GM12878 (cell line): Measurements from ENCODE around the gene MMADHC. TPM values are rescaled to one million over a fixed set of nuclear protein-coding genes. Genes with fewer than 3 reads are reported as not detected.

Source experiments
- BCL3 ChIP-seq: IDR thresholded peaks from 2 replicates; pipeline ENCODE4 v1.6.1; 2011; ENCODE audit warnings: borderline replicate concordance, low read depth, mild to moderate bottlenecking, moderate library complexity, low read length; ENCODE audit not compliant: insufficient read depth, poor library complexity, severe bottlenecking
- CHD2 ChIP-seq: IDR thresholded peaks from 2 replicates; pipeline ENCODE4 v1.6.1; 2011; ENCODE audit warnings: low read depth, low read length, improper control_type of control experiment, borderline replicate concordance
- CTCF ChIP-seq, 3 experiments: IDR thresholded peaks in 2 of 3; conservative IDR thresholded peaks in 1 of 3; 2 replicates each; pipeline ENCODE4 v1.5.1; 2011; ENCODE audit warnings: low read depth in 3 of 3, low read length in 3 of 3, mild to moderate bottlenecking in 3 of 3, control low read depth in 2 of 3, moderate library complexity in 2 of 3, inconsistent platforms in 1 of 3, mixed read lengths in 1 of 3; ENCODE audit not compliant: control insufficient read depth in 2 of 3, insufficient read depth in 1 of 3; ENCODE audit errors: extremely low read depth in 1 of 3
- EP300 ChIP-seq, 2 experiments: fragments of 150-350 bp in 1 of 2; IDR thresholded peaks; 2 replicates each; pipeline ENCODE4 v1.6.1; 2011 to 2012; ENCODE audit warnings: low read depth in 2 of 2, low read length in 2 of 2, borderline replicate concordance in 1 of 2, improper control_type of control experiment in 1 of 2, inconsistent platforms in 1 of 2; ENCODE audit not compliant: control insufficient read depth in 1 of 2
- JUNB ChIP-seq: IDR thresholded peaks from 2 replicates; pipeline ENCODE4 v1.6.1; 2016; ENCODE audit warnings: antibody characterized with exemption, mild to moderate bottlenecking
- KLF5 ChIP-seq: fragments of 450-650 bp; IDR thresholded peaks from 2 replicates; pipeline ENCODE4 v1.6.1; 2014; ENCODE audit warnings: mild to moderate bottlenecking; ENCODE audit not compliant: partially characterized antibody
- MAX ChIP-seq: IDR thresholded peaks from 2 replicates; pipeline ENCODE4 v1.6.1; 2012; ENCODE audit warnings: low read depth, low read length, improper control_type of control experiment
- MTA3 ChIP-seq: IDR thresholded peaks from 2 replicates; pipeline ENCODE4 v1.6.1; 2012; ENCODE audit warnings: low read length, inconsistent platforms, borderline replicate concordance
- MYB ChIP-seq: fragments of 150-350 bp; IDR thresholded peaks from 2 replicates; pipeline ENCODE4 v1.6.1; 2014; ENCODE audit warnings: mild to moderate bottlenecking, low read depth, low read length, borderline replicate concordance
- NR2C1 ChIP-seq: fragments of 450-650 bp; IDR thresholded peaks from 2 replicates; pipeline ENCODE4 v1.6.1; 2017; ENCODE audit warnings: antibody characterized with exemption, mild to moderate bottlenecking, moderate library complexity
- NR2C2 ChIP-seq: IDR thresholded peaks from 2 replicates; pipeline ENCODE4 v1.6.1; 2011; ENCODE audit warnings: borderline replicate concordance, low read depth; ENCODE audit not compliant: control insufficient read depth, insufficient read length
- PBX3 ChIP-seq: IDR thresholded peaks from 2 replicates; pipeline ENCODE4 v1.6.1; 2011; ENCODE audit warnings: mild to moderate bottlenecking, low read depth, low read length, moderate library complexity; ENCODE audit not compliant: insufficient replicate concordance
- POLR2AphosphoS5 ChIP-seq: IDR thresholded peaks from 2 replicates; pipeline ENCODE4 v1.6.1; 2011; ENCODE audit warnings: mild to moderate bottlenecking, low read length, inconsistent platforms
- RUNX3 ChIP-seq: IDR thresholded peaks from 2 replicates; pipeline ENCODE4 v1.6.1; 2012; ENCODE audit warnings: low read length, inconsistent platforms
- SIX5 ChIP-seq: IDR thresholded peaks from 2 replicates; pipeline ENCODE4 v1.6.1; 2011; ENCODE audit warnings: mild to moderate bottlenecking, low read depth, low read length, moderate library complexity; ENCODE audit not compliant: severe bottlenecking
- SKIL ChIP-seq: fragments of 450-650 bp; IDR thresholded peaks from 2 replicates; pipeline ENCODE4 v1.6.1; 2017; ENCODE audit warnings: mild to moderate bottlenecking, low read depth, inconsistent platforms; ENCODE audit not compliant: poor library complexity, severe bottlenecking
- SP1 ChIP-seq: IDR thresholded peaks from one replicate; pipeline ENCODE4 v1.6.1; 2011; ENCODE audit warnings: low read depth, low read length
- SUPT20H ChIP-seq: IDR thresholded peaks from 2 replicates; pipeline ENCODE4 v1.6.1; 2011; ENCODE audit warnings: low read depth, mild to moderate bottlenecking, low read length, moderate library complexity, borderline replicate concordance; ENCODE audit not compliant: control insufficient read depth
- TCF3 ChIP-seq: IDR thresholded peaks from 2 replicates; pipeline ENCODE4 v1.6.1; 2012; ENCODE audit warnings: low read depth, mild to moderate bottlenecking, low read length, borderline replicate concordance; ENCODE audit not compliant: insufficient read depth
- TCF7 ChIP-seq: IDR thresholded peaks from 2 replicates; pipeline ENCODE4 v1.6.1; 2014; ENCODE audit warnings: antibody characterized with exemption, borderline replicate concordance
- ZSCAN29 ChIP-seq: fragments of 450-650 bp; IDR thresholded peaks from 2 replicates; pipeline ENCODE4 v1.6.1; 2017; ENCODE audit warnings: mild to moderate bottlenecking, moderate library complexity
- polyA plus RNA-seq, 11 experiments: library from polyadenylated mRNA; depleted of rRNA in 4 of 11; unstranded in 6 of 11; stranded (reverse) in 5 of 11; fragments of >200 nt; fragmentation: Nextera tagmentation in 4 of 11; fragmentation: Illumina TruSeq in 1 of 11; extraction: Ambion mirVana in 4 of 11; extraction: Trizol in 1 of 11; gene quantifications; 1 replicate in 1 of 11; 2 replicates in 10 of 11; pipeline versions ENCODE4 v1.2.1 to v1.2.3, GENCODE V29; 2011 to 2016; ENCODE audit warnings: inconsistent platforms in 2 of 11, missing spikeins in 2 of 11, low read depth in 1 of 11
- total RNA-seq, 4 experiments: library from RNA; depleted of rRNA in 3 of 4; stranded (reverse); fragments of >200 nt in 3 of 4; fragmentation: Illumina TruSeq in 1 of 4; extraction: Trizol in 1 of 4; gene quantifications; 2 replicates each; pipeline versions ENCODE4 v1.2.1 to v1.2.3, GENCODE V29; 2013 to 2021

MMADHC gene
- total and polyA plus RNA-seq, 10 of the 15 experiments (the other 5 are each of a cell fraction or from before 2014, with no cell fraction given) = 93.6 to 415 (median 147) TPM

GRCh38 chr2:149597668-149598326, 10.2 kb upstream of the MMADHC start (continued):
- TF ChIP-seq PBX3 (no peak), NR2C1 (no peak), TCF7 (no peak), SP1 (no peak), CTCF (IDR thresholded peaks at IDR 0.05 in 2 of 3, conservative IDR thresholded peaks at IDR 0.05 in 1 of 3; ENCODE audit: control insufficient read depth in 2 of 3, extremely low read depth in 1 of 3, insufficient read depth in 1 of 3, low read depth in 3 of 3, low read length in 3 of 3) (peak; percentile 79 to 85 (median 85)), ZSCAN29 (no peak), POLR2AphosphoS5 (no peak), BCL3 (no peak), SKIL (peak; percentile 31), MAX (no peak), EP300 (IDR thresholded peaks at IDR 0.05; ENCODE audit: borderline replicate concordance in 1 of 2, control insufficient read depth in 1 of 2, low read depth in 2 of 2, low read length in 2 of 2) (no peak), CHD2 (0 out of 2 replicates have a peak, but pooled peaks have one; percentile 45), MTA3 (no peak), NR2C2 (no peak), JUNB (no peak), TCF3 (no peak), RUNX3 (peak; percentile 45), MYB (no peak), KLF5 (no peak), SIX5 (no peak), SUPT20H (no peak)
